Activated CD4-positive, alpha-beta T cell treated with anti-CD3 and anti-CD28 coated beads, Interleukin-2, amount 50 U/mL, for 1 hour (primary cell): ENCODE data around the gene NLRC5.
A peak's percentile ranks its signal among the peaks of the same experiment; 100 is the strongest.

Experiments
- DNase-seq: peaks from one replicate; pipeline ENCODE4 v3.0.0-alpha.2; 2020

NLRC5 gene

DNA sequence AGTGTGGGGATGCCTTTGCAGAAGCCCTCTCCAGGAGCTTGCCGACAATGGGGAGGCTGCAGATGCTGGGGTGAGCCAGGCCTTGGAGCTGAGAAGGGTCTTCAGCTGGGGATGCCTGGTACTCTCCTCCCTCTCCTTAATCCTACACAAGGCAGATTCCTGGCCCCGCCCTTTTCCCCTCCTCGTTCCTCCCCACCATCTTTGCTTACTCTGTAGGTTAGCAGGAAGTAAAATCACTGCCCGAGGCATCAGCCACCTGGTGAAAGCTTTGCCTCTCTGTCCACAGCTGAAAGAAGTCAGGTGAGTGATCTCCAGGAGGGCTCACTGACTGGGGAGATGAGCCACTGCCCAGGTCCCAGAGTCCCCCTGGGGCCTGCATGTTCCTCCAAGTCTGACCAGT lies 38.7 kb downstream of the NLRC5 start:
- DNase-seq = no peak

DNA sequence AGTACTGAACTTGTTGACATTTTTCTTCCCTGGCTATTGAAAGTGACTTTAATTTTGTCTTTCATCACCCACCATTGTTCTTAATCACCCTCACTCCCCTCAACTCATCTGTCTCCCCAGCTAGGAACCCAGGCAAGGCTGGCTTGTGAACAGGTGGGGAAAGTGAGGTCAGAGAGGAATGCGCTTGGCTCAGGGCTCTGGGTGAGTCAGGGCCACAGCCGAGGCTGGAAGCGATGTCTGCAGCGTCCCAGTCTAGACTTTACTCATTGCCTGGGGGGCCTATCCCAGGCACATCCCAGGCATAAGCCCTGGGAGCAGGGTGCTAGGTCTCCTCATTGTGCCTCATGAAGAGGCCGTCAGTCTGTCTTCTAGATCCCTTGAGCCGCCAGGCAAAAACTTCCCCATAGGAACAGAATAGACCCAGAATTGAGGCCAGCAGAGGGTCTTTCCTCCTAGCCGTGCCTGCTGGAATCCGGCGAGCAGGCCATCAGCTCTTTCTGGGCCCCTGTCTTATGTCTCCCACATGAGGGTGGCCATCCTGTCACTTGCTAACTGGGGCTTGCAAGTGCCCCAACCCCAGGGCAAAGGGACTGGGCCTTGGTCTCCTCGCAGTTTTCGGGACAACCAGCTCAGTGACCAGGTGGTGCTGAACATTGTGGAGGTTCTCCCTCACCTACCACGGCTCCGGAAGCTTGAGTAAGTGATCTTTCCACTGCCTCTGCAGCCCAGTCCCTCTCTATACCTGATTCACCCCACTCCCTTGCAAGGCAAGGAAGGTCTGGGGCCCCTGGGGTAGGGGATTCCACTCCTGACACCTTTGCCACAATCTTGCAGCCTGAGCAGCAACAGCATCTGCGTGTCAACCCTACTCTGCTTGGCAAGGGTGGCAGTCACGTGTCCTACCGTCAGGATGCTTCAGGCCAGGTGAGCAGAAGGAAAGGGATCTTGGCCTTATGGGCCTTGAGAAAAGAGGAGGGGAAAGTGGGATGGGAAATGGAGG lies 40.1 kb downstream of the NLRC5 start:
- DNase-seq = no peak

DNA sequence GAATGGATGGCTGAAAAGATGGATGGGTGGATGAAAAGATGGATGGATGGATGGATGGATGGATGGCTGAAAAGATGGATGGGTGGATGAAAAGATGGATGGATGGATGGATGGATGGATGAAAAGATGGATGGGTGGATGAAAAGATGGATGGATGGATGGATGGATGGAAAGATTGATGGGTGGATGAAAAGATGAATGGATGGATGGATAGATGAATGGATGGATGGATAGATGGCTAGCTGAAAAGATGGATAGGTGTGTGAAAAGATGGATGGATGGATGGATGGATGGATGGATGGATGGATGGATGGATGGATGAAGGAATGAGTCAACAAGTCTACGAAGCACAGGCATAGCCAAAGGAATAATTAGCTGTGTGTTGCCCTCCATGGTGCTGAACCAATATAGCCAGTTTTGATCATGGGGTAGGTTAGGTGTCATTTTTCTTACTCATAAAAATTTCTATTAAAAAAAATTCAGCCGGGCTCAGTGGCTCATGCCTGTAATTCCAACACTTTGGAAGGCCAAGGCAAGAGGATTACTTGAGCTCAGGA lies 41.1 kb downstream of the NLRC5 start:
- DNase-seq = no peak

DNA sequence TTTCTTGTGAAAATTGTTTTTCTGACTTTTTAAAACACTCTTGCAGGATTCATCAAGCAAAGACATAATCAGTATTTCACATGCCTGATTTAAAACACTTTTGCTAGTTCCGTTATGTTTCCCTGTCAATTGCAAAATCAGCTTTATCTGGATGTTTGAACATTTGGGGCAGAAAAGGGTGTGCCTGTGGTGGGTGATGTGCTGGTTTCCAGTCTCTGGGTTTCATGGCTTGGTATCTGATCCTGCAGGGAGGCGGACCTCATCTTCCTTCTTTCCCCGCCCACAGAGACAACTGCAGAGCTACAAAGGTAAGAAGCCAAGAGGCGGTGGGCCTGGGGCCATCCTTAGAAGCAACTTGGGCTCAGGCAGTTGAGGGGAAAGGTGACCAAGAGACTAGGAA lies 41.8 kb downstream of the NLRC5 start:
- no peak for DNase-seq

DNA sequence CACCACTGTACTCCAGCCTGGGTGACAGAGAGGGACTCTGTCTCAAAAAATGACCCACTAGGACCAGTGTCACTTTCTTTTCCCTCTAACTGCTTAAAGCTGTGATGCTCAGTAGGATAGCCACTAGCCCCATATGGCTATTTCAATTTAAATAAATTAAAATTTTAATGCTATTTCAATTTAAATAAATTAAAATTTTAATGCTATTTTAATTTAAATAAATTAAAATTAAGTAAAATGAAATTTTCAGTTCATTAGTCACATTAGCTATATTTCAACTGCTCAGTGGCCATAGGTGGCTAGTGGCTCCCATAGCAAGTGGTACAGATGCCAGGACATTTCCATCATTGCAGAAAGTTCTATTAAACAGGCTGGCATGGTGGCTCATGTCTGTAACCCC lies 43.0 kb downstream of the NLRC5 start:
- no peak for DNase-seq

DNA sequence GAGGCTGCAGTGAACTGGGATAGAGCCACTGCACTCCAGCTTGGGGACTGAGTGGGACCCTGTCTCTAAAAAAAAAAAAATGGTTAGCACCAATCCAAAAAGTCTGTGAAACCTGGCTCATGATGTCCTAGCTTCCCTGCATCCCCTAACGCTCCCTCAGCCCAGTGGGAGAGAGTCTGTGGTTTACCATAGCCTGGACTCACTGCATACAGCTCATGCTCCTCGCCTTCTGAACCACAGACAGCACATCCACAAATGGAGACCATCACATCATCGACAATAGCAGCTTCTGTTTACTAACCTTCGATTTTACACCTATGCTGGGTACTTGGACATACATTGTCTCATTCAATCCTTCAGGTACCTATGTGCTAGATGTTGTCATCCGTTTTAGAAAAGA lies 43.6 kb downstream of the NLRC5 start:
- DNase-seq = no peak

DNA sequence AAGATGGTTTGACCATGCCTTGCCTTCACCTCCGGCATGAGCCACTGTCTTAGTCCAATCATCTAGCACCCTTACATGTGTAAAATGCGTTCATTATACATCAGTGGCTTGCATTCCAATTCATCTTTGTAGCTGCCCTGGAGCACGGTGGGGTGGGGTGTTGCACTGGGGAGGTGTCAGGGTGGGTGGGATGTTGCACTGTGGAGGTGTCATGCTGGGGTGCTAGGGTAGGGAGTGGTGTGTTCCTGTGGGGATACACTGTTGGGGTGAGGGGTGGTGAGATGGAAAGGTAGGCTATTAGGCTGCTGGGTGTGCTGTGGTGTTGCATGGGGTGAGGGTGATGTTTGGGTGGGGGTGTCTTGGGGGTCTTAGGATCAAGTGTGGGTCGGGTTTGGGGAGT lies 47.0 kb downstream of the NLRC5 start:
- no peak for DNase-seq

DNA sequence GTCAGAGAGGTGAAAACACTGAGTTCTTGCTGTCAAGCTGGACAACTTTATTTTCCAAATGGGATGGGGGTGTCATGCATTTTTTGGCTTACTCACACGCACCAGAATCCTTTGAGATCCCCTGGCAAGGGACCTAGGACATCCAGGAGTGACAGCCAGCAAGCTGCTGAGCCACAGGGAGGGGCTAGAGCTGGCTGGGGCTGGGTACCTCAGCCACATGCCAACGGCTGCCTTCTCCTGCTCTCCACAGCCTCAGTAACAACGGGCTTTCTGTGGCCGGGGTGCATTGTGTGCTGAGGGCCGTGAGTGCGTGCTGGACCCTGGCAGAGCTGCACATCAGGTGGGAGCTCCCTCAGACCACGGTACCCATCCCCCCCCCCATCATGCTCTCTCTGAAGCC lies 47.6 kb downstream of the NLRC5 start:
- DNase-seq = no peak

DNA sequence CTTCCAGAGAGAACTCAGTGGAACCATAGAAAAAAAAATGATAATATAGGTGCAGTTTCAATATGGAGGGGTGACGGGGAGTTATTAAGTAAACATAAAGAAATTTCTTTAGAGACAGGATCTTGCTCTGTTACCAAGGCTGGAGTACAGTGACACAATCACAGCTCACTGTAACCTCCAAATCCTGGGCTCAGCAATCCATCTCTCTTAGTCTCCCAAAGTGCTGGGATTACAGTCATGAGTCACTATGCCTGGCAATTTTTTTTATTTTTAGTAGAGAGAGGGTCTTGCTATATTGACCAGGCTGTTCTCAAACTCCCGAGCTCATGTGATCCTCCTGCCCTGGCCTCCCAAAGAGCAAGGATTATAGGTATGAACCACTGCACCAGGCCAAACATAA lies 48.8 kb downstream of the NLRC5 start:
- no peak for DNase-seq

DNA sequence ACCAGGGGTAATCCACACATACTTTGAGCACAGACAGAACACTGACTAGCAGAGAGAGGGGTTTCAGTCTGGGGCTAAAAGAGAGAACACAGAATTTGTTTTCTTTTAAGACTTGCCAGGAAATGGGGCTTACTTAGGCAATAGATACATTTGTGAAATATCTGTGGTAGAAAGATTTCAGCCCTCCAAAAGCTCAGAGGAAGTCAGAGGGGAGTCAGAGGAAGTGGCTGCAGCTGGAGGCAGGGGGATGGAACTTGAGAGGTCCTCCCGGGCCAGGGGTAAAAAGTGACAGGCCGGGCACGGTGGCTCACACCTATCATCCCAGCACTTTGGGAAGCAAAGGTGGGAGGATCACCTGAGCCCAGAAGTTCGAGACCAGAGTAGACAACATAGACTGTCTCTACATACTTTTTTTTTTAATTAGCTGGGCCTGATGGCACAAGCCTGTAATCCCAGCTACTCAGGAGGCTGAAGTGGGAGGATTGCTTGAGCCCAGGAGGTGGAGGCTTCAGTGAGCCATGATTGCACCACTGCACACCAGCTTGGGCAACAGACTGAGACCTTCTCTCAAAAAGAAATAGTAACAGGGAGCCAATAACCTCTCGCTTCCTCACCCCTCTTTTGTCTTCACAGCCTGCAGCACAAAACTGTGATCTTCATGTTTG lies 49.9 kb downstream of the NLRC5 start:
- DNase-seq = no peak

DNA sequence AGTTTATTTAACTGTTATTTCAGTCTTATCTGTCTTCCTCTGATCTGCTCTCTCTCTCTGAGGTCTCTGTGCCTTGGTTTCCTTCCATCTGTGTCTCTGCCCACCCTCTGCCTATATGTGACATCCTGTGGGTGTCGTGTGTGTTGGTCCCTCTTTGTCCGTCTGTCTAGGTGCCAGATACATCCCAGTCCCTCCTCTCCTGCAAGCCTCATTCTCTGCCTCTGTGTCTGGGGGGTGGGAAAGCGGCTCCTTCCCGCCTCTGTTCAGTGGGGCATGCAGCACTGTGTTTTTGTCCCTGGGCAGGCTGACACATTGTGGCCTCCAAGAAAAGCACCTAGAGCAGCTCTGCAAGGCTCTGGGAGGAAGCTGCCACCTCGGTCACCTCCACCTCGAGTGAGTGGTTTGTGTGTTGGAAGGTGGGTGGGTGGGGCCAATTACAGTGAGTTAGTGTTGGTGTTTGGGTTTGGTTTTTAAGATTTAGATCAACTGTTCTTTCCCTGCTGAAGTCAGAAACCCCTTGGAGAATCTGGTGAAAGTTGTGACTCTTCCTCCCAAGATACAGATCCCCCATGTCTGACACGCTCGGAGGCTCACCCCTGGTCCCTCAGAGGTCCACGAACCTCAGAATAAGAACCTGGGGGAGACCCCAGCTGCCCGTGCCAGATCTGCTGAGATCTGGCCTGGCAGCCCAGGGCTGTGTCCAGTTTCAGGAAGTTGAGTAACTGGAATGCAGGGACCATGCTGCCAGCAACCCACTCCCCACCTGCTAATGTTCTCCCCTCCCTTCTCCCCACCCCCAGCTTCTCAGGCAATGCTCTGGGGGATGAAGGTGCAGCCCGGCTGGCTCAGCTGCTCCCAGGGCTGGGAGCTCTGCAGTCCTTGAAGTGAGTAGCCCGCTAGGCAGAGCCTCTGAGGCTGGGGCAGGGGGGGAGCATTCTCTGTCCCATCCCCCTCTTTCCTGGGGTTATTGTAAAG lies 52.1 kb downstream of the NLRC5 start:
- DNase-seq = peak; percentile 80

DNA sequence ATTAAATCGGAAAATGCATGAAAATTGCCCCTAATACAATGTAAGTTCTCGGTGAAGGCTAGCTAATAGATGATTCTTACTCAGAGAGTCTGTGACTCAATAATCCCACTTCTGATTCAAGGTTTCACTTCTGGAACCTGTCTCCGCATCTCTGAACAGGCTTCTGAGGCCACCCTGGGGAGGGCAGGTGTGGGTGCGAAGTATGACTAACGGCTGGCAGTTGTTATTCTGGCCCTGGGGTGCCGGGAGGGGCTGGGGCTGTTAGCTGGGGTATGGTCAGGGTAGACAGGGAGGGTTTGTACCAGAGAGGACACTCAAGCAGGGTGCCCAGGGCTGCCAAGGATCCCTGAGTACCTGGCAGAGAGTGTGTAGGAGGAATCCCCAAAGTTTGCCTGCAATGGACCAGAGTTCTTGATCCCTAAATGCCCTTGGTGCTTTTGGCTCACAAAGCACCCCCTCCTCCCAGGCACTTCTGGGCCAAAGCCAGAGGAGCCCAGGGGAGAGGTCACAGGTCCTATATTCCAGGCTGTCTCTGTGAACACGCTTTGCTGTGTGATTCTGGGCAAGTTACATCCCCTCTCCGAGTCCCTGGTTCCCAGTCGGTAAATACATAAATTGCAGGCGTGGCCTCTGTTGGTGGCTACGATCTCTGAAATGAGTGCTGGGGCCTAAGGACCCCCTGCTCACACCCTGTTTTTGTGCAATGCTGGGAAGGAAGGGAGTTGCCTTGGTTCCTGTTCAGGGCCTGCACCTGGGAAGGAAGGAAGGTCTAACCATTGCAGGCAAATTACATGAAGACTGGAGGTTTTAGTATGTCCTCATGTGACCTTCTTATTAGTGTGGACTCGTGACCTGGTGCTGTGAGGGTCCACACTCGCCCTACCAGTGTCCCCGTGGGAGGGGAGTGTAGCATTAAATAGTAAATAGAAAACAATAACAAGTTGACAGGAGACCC lies 53.1 kb downstream of the NLRC5 start:
- peak; percentile 67 for DNase-seq

DNA sequence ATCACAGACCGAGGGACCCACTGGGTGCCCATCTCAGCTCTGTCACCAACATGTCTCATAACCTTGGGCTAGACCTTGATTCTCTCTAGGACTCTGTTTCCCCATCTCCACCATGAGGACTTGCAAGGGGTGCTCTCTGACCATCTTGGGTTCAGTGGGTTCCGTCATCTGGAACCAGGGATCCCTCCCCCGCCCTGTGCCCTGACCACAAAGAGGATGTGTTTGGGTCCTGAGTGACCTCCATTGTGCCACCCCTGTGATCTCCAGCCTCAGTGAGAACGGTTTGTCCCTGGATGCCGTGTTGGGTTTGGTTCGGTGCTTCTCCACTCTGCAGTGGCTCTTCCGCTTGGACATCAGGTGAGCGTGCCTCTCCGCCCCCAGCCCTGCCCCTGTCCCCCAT lies 53.9 kb downstream of the NLRC5 start:
- DNase-seq = no peak

DNA sequence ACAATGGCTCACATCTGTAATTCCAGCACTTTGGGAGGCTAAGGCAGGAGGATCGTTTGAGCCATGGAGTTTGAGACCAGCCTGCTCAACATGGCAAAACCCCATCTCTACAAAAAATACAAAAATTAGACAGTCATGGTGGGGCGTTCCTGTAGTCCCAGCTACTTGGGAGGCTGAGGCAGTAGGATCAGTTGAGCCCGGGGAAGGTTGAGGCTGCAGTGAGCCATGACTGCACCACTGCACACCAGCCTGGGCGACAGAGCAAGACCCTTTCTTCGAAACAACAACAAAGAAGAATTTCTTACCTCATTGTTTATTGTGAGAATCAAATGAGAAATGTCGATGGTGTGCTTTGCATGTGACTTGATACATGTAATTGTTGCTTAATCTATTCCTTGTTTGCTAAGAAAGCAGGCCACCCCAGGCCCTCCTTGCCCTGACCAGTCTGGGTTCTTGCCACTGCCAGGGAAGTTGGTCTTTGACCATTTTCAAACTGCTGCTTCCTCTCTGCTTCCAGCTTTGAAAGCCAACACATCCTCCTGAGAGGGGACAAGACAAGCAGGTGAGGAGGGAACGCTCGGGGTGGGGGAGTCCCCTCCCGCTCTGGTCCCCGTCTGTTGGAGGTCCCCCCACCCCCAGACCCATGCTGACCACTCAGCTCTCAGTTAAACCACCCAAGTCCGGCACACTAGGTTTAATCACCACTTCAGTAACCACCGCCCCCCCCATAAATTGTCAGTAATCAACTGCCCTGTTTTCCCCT lies 55.8 kb downstream of the NLRC5 start:
- no peak for DNase-seq

DNA sequence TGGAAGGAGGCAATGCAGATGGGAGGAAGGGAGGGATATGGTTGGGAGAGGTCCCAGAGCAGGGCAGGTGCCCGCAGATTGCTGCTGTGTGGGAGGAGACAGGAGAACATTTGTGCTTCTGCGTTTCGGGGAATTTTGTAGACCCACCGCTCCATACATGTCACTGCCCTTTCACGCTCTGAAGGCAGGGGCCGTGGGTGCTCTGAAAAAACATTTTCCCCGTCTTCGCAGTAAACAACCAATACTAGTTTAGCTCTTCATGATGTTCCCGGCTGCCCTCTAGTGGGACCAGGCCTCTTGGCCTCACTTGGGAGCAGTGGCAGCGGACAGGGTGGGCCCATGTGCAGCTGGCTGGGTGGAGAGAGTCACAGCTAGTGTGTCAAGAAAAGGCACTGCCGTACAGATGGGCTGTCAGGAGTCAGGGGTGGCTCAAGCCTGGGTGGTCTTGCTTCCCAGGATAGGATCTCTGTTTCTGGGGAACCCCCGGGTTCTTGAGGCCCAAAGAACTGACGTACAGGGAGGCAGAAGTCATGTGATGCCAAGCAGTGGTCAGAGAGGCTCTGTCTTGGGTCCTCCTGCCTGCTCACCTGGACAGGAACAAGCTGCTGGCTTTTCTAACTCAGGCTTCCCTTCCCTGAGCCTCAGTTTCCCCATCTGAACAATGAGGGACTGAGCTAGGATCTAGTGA lies 56.5 kb downstream of the NLRC5 start:
- DNase-seq = no peak

DNA sequence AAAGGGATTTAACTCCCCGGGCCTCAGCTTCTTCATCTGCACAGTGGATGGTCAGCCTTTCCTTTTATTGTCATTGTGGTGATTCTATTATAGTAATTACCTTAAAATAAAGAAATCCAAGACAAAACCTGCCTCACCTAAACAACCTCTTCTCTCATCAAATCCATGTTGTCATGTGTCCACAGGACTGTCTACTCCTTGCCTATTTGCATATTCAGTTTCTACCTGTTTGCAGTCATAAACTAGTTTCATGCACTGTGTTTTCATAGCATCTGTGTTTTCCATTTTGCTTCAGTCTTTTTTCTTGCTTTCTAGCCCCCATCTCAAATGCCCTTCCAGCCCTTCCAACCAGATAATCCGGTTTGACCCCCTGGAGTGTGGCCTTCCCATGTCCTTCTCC lies 58.7 kb downstream of the NLRC5 start:
- no peak for DNase-seq

DNA sequence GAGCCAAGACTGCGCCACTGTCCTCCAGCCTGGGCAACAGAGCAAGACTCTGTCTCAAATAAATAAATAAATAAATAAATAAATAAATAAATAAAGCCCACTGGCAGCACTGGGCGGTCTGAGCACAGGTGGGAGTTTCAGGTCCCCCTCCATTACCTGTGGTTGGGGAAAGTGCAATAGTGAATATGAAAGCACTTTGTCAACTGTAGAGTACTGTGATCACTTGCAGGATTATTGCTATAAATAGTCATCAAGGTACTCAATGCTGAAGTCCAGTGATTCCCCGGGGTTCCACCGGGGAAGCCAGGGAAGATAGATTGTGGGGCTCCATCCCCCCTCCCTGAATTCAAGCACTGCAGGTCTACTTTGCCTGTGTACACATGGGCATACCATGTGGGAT lies 60.3 kb downstream of the NLRC5 start:
- no peak for DNase-seq

DNA sequence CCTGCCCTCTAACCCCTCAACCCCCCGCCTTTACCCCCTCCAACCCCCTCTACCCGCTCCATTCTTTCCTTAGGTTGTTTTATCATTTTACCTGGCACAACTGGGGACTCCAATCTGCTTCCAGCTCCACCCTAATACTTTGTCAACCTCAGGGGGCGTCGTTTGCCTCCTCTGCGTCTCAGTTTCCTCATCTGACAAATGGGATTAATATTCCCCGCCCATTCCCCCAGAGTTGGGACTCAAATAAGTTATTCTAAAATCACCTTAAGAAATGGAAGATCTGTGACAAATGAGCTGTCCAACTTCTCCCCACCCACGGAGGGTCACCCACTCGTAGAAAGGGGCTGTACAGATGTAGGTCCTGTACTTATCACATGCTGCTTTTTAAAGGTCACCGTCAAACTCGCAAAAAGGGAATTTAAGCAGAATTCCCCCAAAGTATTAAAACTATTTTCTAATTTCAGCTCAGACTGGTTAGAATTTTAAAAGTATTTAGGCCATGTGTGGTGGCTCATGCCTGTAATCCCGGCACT lies 62.4 kb downstream of the NLRC5 start:
- no peak for DNase-seq

DNA sequence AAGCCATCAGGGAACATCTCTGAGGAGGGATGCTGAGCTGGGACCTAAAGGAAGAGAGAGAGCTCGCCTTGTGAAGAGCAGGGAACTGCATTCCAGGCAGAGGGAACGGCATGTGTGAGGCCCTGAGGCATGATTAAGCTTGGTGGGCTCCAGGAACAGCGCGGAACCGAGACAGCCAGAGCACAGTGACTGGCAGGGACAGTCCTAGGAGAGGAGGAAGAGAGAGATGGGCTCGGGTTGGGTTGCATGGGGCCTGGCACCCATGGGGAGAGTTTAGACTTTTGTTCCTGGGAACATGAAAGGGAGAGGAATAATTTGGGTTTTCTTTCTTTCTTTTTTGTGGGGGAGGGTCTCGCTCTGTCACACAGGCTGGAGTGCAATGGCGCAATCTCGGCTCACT lies 63.8 kb downstream of the NLRC5 start:
- no peak for DNase-seq

DNA sequence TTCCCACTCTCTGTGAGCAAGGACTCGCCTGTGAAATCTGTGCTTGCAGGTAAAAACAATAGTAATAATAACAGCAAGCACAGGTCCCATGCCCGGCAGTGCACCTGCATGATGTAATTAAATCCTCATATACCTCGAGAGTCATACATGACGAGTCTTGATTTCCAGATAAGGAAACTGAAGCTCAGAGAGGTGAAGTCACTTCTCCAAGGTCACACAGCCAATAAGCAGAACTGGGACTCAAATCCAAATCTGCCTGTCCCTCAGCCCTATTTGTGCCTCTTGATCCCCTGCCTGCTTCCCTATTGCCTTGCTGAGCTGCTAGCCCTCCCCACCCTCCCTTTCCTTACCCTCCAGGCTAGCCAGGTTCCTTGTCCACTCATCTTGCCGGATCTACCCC lies 65.0 kb downstream of the NLRC5 start:
- DNase-seq = no peak
